Lower lobe of right lung (tissue), 2 donors: ENCODE data around the gene GBP7. TPM values are rescaled to one million over a fixed set of nuclear protein-coding genes. Genes with fewer than 3 reads are reported as not detected.
"Not testable (repeated sequence)": the region's sequence is repeated elsewhere in the genome, so short reads cannot be mapped to it uniquely, and the experiment has no call there.

ENCODE experiments used
- ATAC-seq, 2 donors: fragments of 200-7000 bp; cut with Tn5 transposase; one replicate each; pipeline ENCODE4 v1.9.1; 2020 to 2022; ENCODE audit warnings: mild to moderate bottlenecking in 2 of 2, moderate library complexity in 2 of 2
- DNase-seq: peaks from one replicate; pipeline ENCODE4 v3.0.0-alpha.2; 2020
- H3K27ac ChIP-seq: fragments of 200-600 bp; one replicate; pipeline ENCODE4 v1.8.0; 2022
- H3K27me3 ChIP-seq: fragments of 200-600 bp; one replicate; pipeline ENCODE4 v1.8.0; 2022; ENCODE audit warnings: low read depth
- H3K36me3 ChIP-seq: fragments of 200-600 bp; one replicate; pipeline ENCODE4 v1.8.0; 2022; ENCODE audit warnings: mild to moderate bottlenecking
- H3K4me1 ChIP-seq: fragments of 200-600 bp; one replicate; pipeline ENCODE4 v1.8.0; 2022
- H3K4me3 ChIP-seq: fragments of 200-600 bp; one replicate; pipeline ENCODE4 v1.8.0; 2022; ENCODE audit warnings: mild to moderate bottlenecking
- H3K9me3 ChIP-seq: fragments of 200-600 bp; one replicate; pipeline ENCODE4 v1.8.0; 2022
- CTCF ChIP-seq: fragments of 200-600 bp; IDR thresholded peaks from one replicate; pipeline ENCODE4 v1.8.0; 2022; ENCODE audit warnings: antibody characterized with exemption, mild to moderate bottlenecking
- intact Hi-C: fragments of 100-400 bp; cut with DNase I; formaldehyde crosslinking; loops from one replicate; pipeline ENCODE4 v1.11.0; 2022
- long read RNA-seq: library from polyadenylated mRNA; unstranded; transcript quantifications from one replicate; pipeline ENCODE4 v2.0.0, GENCODE V29; 2021
- total RNA-seq: library from RNA; stranded (reverse); fragmentation: NEBNext Ultra II Directional; extraction: Animal tissue kit (Norgen Biotek cat#: 25700); gene quantifications from one replicate; pipeline ENCODE4 v1.2.1, GENCODE V29; 2021
- donor health status: DM: no; HTN: yes; CAD: no; lungs with severe emphysema.

The GBP7 gene
- not detected for total RNA-seq
- long read RNA-seq: 0 reads

- no peak within 1 kb of the TSS for H3K27ac ChIP-seq
- intact Hi-C loops: no loop called here
Observed at GRCh38 chr1:89175601-89176256, at the start of gene GBP7. Gene GBP7, minus strand, starts transcription at chr1:89176003. Its CDS starts 4,068 bp downstream, at chr1:89171935.

GRCh38 chr1:89221341-89221740, 45.5 kb upstream of the GBP7 start:
- Histone ChIP-seq H3K4me1 (no peaks in the 10 kb centered on the region), H3K27me3 (no peaks in the 10 kb centered on the region), H3K4me3 (no peak overlapping the region), H3K27ac (no peak overlapping the region), H3K9me3 (no peaks in the 10 kb centered on the region), H3K36me3 (no peaks in the 10 kb centered on the region)
- DNase-seq: no peak
- no peak for ATAC-seq
- intact Hi-C loops: no loop called here
- TF ChIP-seq CTCF: no peak

More at GRCh38 chr1:89175601-89176256, at the start of gene GBP7:
- Histone ChIP-seq H3K4me1 (no peaks in the 10 kb centered on the region), H3K9me3 (no peaks in the 10 kb centered on the region), H3K36me3 (no peaks in the 10 kb centered on the region), H3K4me3 (no peak within 1 kb of the TSS), H3K27me3 (no peaks in the 10 kb centered on the region)
- no peak for DNase-seq
- no peak for TF ChIP-seq CTCF
- ATAC-seq: no peak

- H3K4me1 ChIP-seq, DNase-seq, H3K36me3 ChIP-seq, ATAC-seq, H3K27me3 ChIP-seq, H3K9me3 ChIP-seq, intact Hi-C loops, H3K4me3 ChIP-seq, H3K27ac ChIP-seq: not testable (repeated sequence)
Observed at GRCh38 chr1:89219851-89220250, 44.0 kb upstream of the GBP7 start.

- intact Hi-C loops, H3K27me3 ChIP-seq, H3K27ac ChIP-seq, DNase-seq, H3K4me1 ChIP-seq, H3K4me3 ChIP-seq, H3K36me3 ChIP-seq, H3K9me3 ChIP-seq, ATAC-seq: not testable (repeated sequence)
Observed at GRCh38 chr1:89218941-89219340, 43.1 kb upstream of the GBP7 start.

GRCh38 chr1:89213347-89213746, 37.5 kb upstream of the GBP7 start:
- H3K4me1 ChIP-seq: no peaks in the 10 kb centered on the region
- H3K9me3 ChIP-seq: no peaks in the 10 kb centered on the region
- no peaks in the 10 kb centered on the region for H3K36me3 ChIP-seq
- intact Hi-C loops: no loop called here
- no peak overlapping the region for H3K27ac ChIP-seq
- no peak for TF ChIP-seq CTCF
- H3K27me3 ChIP-seq: no peaks in the 10 kb centered on the region
- ATAC-seq (no peak), DNase-seq (no peak)
- no peak overlapping the region for H3K4me3 ChIP-seq

GRCh38 chr1:89211035-89211634, 35.3 kb upstream of the GBP7 start:
- no peak for ATAC-seq
- intact Hi-C loops: no loop called here
- Histone ChIP-seq H3K4me1 (no peaks in the 10 kb centered on the region), H3K27ac (no peak overlapping the region), H3K36me3 (no peaks in the 10 kb centered on the region), H3K27me3 (no peaks in the 10 kb centered on the region), H3K9me3 (no peaks in the 10 kb centered on the region), H3K4me3 (no peak overlapping the region)
- no peak for TF ChIP-seq CTCF
- no peak for DNase-seq
